IMR-90 (cell line): ENCODE data around the gene IHH. TPM values are rescaled to one million over a fixed set of nuclear protein-coding genes. Genes with fewer than 3 reads are reported as not detected.

Source experiments
- ATAC-seq: fragments of 200-7000 bp; cut with Tn5 transposase; 2 replicates; pipeline ENCODE4 v1.9.1; 2020; ENCODE audit warnings: low read depth, mild to moderate bottlenecking, moderate library complexity
- BruUV-seq: library from RNA; stranded (reverse); fragments of 400-500 nt; replicated peaks from 2 replicates; lab custom pipeline; 2021; lab: Mats Ljungman, UMichigan
- CTCF ChIA-PET: fragments of 300-600 bp; formaldehyde crosslinking; extraction: SDS; loops from one replicate; lab custom pipeline; 2021; ENCODE audit warnings: antibody characterized with exemption; lab: Yijun Ruan, JAX
- POLR2A ChIA-PET: fragments of 300-600 bp; sonication (Branson Sonifier 250); formaldehyde crosslinking; loops from one replicate; lab custom pipeline; 2022; ENCODE audit warnings: antibody characterized with exemption; ENCODE audit not compliant: unreplicated experiment; lab: Charles Lee
- DNase-seq: peaks from one replicate; pipeline ENCODE4 v3.0.0; 2013
- H2AFZ ChIP-seq: replicated peaks from 2 replicates; pipeline ENCODE3; 2013; ENCODE audit warnings: low read length, mild to moderate bottlenecking; ENCODE audit not compliant: poor library complexity
- H2AK5ac ChIP-seq: 2 replicates; pipeline ENCODE4 v1.6.1; 2013; ENCODE audit warnings: low read depth, low read length, inconsistent platforms
- H2AK9ac ChIP-seq: replicated peaks from 2 replicates; pipeline ENCODE3; 2013; ENCODE audit warnings: mild to moderate bottlenecking, low read depth, low read length, moderate library complexity; ENCODE audit not compliant: poor library complexity
- H2BK120ac ChIP-seq: 2 replicates; pipeline ENCODE4 v1.6.1; 2013; ENCODE audit warnings: low read depth, low read length, inconsistent platforms
- H2BK15ac ChIP-seq: 3 replicates; pipeline ENCODE4 v1.6.1; 2013; ENCODE audit warnings: low read depth, low read length, inconsistent platforms
- H2BK20ac ChIP-seq: 2 replicates; pipeline ENCODE4 v1.6.1; 2013; ENCODE audit warnings: low read depth, mild to moderate bottlenecking, inconsistent platforms, low read length, moderate library complexity
- H2BK5ac ChIP-seq: 2 replicates; pipeline ENCODE4 v1.6.1; 2013; ENCODE audit warnings: mild to moderate bottlenecking, low read depth, low read length, inconsistent platforms; ENCODE audit not compliant: poor library complexity, severe bottlenecking
- H3K14ac ChIP-seq: replicated peaks from 2 replicates; pipeline ENCODE4 v1.6.1; 2013; ENCODE audit warnings: low read depth, low read length, inconsistent platforms
- H3K18ac ChIP-seq: 2 replicates; pipeline ENCODE4 v1.6.1; 2013; ENCODE audit warnings: low read depth, low read length, control low read depth
- H3K23ac ChIP-seq: 2 replicates; pipeline ENCODE4 v1.6.1; 2013; ENCODE audit warnings: low read depth, low read length, inconsistent platforms
- H3K27ac ChIP-seq: 2 replicates; pipeline ENCODE4 v1.5.1; 2013; ENCODE audit warnings: mild to moderate bottlenecking, control low read depth, low read length; ENCODE audit not compliant: insufficient read depth
- H3K27me3 ChIP-seq: 2 replicates; pipeline ENCODE4 v1.6.1; 2013; ENCODE audit warnings: low read length; ENCODE audit not compliant: control insufficient read depth, insufficient read depth
- H3K36me3 ChIP-seq: 2 replicates; pipeline ENCODE4 v1.6.1; 2013; ENCODE audit warnings: low read length, mixed read lengths; ENCODE audit not compliant: control insufficient read depth, insufficient read depth
- H3K4ac ChIP-seq: 2 replicates; pipeline ENCODE4 v1.6.1; 2013; ENCODE audit warnings: low read depth, low read length, inconsistent platforms
- H3K4me1 ChIP-seq: 2 replicates; pipeline ENCODE4 v1.6.1; 2013; ENCODE audit warnings: low read length, mixed read lengths; ENCODE audit not compliant: control insufficient read depth, insufficient read depth
- H3K4me2 ChIP-seq: 2 replicates; pipeline ENCODE4 v1.6.1; 2013; ENCODE audit warnings: low read depth, mild to moderate bottlenecking, control low read depth, low read length, moderate library complexity
- H3K4me3 ChIP-seq: 2 replicates; pipeline ENCODE4 v1.5.1; 2013; ENCODE audit warnings: low read depth, mild to moderate bottlenecking, control low read depth, low read length, moderate library complexity; ENCODE audit not compliant: insufficient read depth
- H3K56ac ChIP-seq: 2 replicates; pipeline ENCODE4 v1.6.1; 2013; ENCODE audit warnings: low read length, inconsistent platforms; ENCODE audit not compliant: insufficient read depth; ENCODE audit errors: extremely low read depth
- H3K79me1 ChIP-seq, 2 experiments: 2 replicates each; pipeline ENCODE4 v1.6.1; 2013; ENCODE audit warnings: low read length in 2 of 2, inconsistent platforms in 1 of 2, low read depth in 1 of 2
- H3K9ac ChIP-seq: 2 replicates; pipeline ENCODE4 v1.6.1; 2013; ENCODE audit warnings: low read depth, low read length, control low read depth
- H3K9me1 ChIP-seq: 2 replicates; pipeline ENCODE4 v1.6.1; 2013; ENCODE audit warnings: low read length, inconsistent platforms; ENCODE audit not compliant: insufficient read depth
- H3K9me3 ChIP-seq: 2 replicates; pipeline ENCODE4 v1.6.1; 2013; ENCODE audit warnings: low read length; ENCODE audit not compliant: control insufficient read depth, insufficient read depth
- H4K20me1 ChIP-seq: 2 replicates; pipeline ENCODE4 v1.6.1; 2013; ENCODE audit warnings: low read length, inconsistent platforms; ENCODE audit not compliant: insufficient read depth
- H4K5ac ChIP-seq: 2 replicates; pipeline ENCODE4 v1.6.1; 2013; ENCODE audit warnings: mild to moderate bottlenecking, low read depth, low read length, control low read depth
- H4K8ac ChIP-seq, 2 experiments: 2 replicates each; pipeline ENCODE4 v1.6.1; 2013; ENCODE audit warnings: low read depth in 2 of 2, low read length in 2 of 2, control low read depth in 1 of 2, inconsistent platforms in 1 of 2
- H4K91ac ChIP-seq: 2 replicates; pipeline ENCODE4 v1.6.1; 2013; ENCODE audit warnings: low read depth, low read length, inconsistent platforms; ENCODE audit not compliant: insufficient read depth
- BHLHE40 ChIP-seq: fragments of 150-350 bp; IDR thresholded peaks from 2 replicates; pipeline ENCODE4 v1.6.1; 2016; ENCODE audit warnings: mild to moderate bottlenecking, low read depth, low read length
- CEBPB ChIP-seq: IDR thresholded peaks from 2 replicates; pipeline ENCODE4 v1.6.1; 2012; ENCODE audit warnings: low read depth, low read length, improper control_type of control experiment
- CHD1 ChIP-seq: IDR thresholded peaks from 2 replicates; pipeline ENCODE4 v1.6.1; 2012; ENCODE audit warnings: low read depth, low read length, improper control_type of control experiment
- NFE2L2 ChIP-seq: fragments of 150-350 bp; IDR thresholded peaks from 2 replicates; pipeline ENCODE4 v1.6.1; 2016; ENCODE audit warnings: low read depth, mild to moderate bottlenecking, low read length
- POLR2A ChIP-seq: IDR thresholded peaks from 2 replicates; pipeline ENCODE4 v1.6.1; 2012; ENCODE audit warnings: mild to moderate bottlenecking, low read depth, low read length
- RFX5 ChIP-seq: IDR thresholded peaks from 2 replicates; pipeline ENCODE4 v1.8.0; 2012; ENCODE audit warnings: low read depth, mild to moderate bottlenecking, low read length, moderate library complexity
- SMC3 ChIP-seq: fragments of 150-350 bp; IDR thresholded peaks from 2 replicates; pipeline ENCODE4 v1.6.1; 2016; ENCODE audit warnings: low read depth, mild to moderate bottlenecking, antibody characterized with exemption, low read length, moderate library complexity
- WGBS, 2 experiments: methylation state at CpG; one replicate each; pipeline versions ENCODE4 v1.1.5 to v1.1.7; 2013; ENCODE audit warnings: missing lambda C conversion rate in 2 of 2; ENCODE audit not compliant: insufficient read length in 1 of 2; ENCODE audit errors: extremely low coverage in 2 of 2; 5-methylcytosine and 5-hydroxymethylcytosine counted together
- dilution Hi-C: fragments of 300-500 bp; cut with HindIII; formaldehyde crosslinking; loops from one replicate; pipeline ENCODE4 v1.14.3; 2018; ENCODE audit warnings: low sequenced_read_pairs; ENCODE audit not compliant: unreplicated experiment
- in situ Hi-C: fragments of 300-500 bp; cut with MboI; formaldehyde crosslinking; loops from 3 replicates; pipeline ENCODE4 v1.14.3; 2019; ENCODE audit warnings: low sequenced_read_pairs, inconsistent platforms, mixed read lengths
- intact Hi-C: fragments of 100-400 bp; cut with micrococcal nuclease; formaldehyde crosslinking; loops from 2 replicates; pipeline ENCODE4 v1.10.0; 2022
- polyA plus RNA-seq, 3 experiments: library from polyadenylated mRNA; depleted of rRNA; stranded (reverse); fragments of >200 nt; gene quantifications; 2 replicates each; pipeline ENCODE4 v1.2.3, GENCODE V29; 2012; ENCODE audit warnings: low replicate concordance in 1 of 3
- total RNA-seq: library from RNA; depleted of rRNA; stranded (reverse); fragments of >200 nt; gene quantifications from 2 replicates; pipeline ENCODE4 v1.2.3, GENCODE V29; 2012

IHH gene
- total and polyA plus RNA-seq, 2 of the 4 experiments (the other 2 are of a cell fraction): not detected

DNA sequence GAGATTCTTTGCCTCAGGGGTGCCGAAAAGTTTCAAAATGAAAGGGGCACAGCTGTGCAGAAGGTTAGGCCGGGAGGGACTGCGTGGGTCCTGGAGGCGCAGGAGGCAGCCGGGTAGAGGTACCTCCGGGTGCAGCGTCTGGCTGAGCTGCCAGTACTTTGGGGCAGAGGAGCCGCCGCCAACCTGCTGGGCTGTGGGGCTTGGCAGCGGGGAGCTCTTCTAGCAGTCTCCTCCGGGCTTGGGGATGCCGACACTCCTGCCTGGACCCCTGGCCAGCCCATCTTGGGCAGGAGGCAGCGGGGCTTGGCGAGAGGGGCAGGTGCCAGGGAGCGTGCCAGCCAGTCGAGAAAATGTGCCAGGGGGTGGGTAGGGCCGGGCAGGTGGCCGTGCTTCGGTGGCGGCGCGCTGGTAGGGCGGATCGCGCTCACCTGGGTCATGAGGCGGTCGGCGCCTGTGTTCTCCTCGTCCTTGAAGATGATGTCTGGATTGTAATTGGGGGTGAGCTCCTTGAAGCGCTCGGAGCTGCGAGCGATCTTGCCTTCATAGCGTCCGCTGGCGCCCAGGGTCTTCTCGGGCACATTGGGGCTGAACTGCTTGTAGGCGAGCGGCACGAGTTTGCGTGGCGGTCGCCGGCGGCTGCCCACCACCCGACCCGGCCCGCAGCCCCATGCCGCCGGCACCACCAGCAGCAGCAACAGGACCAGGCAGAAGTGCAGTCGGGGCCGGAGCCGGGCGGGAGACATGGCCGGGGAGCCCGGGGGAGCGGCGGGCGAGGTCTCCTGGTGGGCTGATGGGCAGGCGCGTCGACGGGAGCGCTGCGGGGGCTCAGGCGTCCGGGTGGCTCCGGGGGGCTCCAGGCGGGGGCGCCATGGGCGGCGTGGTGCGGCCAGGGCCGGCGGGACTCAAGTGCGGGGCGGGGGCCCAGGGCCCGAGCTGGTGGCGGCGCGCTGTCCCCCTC lies 717 bp downstream of the IHH start:
- BruUV-seq: no TSS peak
- 6% methylated on average over 23 of the region's 81 CpGs; no CpG with 5 or more reads in 1 of the 2 experiments for WGBS, 2 experiments

More for the DNA sequence above, 717 bp downstream of the IHH start:
- Histone ChIP-seq H2BK120ac (no peak overlapping the region), H4K20me1 (no peaks in the 10 kb centered on the region), H2BK5ac (no peak overlapping the region), H3K4me3 (no peak overlapping the region), H3K27me3 (peaks cover 89% of the 10 kb centered on the region), H3K18ac (no peak overlapping the region), H2AK5ac (no peak overlapping the region), H2AK9ac (peak overlapping the region; percentile 38), H3K36me3 (no peaks in the 10 kb centered on the region), H3K9me3 (no peaks in the 10 kb centered on the region), H2BK20ac (no peak overlapping the region), H3K4me2 (no peak overlapping the region; the same call in 1 of the 2 replicates), H3K79me1 (no peaks in the 10 kb centered on the region), H3K23ac (no peak overlapping the region), H4K5ac (no peak overlapping the region), H4K8ac (no peak overlapping the region), H3K27ac (no peak overlapping the region), H3K4me1 (peaks cover 6% of the 10 kb centered on the region; the same call in 1 of the 2 replicates), H3K4ac (no peak overlapping the region), H3K56ac (no peak overlapping the region), H3K14ac (no peak overlapping the region), H3K9me1 (no peaks in the 10 kb centered on the region), H2AFZ (peak overlapping the region; percentile 47), H2BK15ac (no peak overlapping the region), H4K91ac (no peak overlapping the region), H3K9ac (no peak overlapping the region)
- TF ChIP-seq RFX5 (no peak), CEBPB (no peak), CHD1 (no peak), BHLHE40 (no peak), SMC3 (no peak), NFE2L2 (no peak), POLR2A (no peak)
- ChIA-PET POLR2A (no interaction called here), CTCF (interaction anchor here (1.0 to 2.2 kb wide), 5 partner anchors 44 to 98 kb away, joined by 3 to 12 read pairs (median 6); no protein-coding TSS in a partner anchor)
- no peak for DNase-seq
- dilution Hi-C loops: no loop called here
- intact Hi-C loops: loop anchor here (5.0 kb wide), 1 partner anchor 237 kb away; no protein-coding TSS in a partner anchor
- ATAC-seq: no peak
- in situ Hi-C loops: loop anchor here (5.0 kb wide), 1 partner anchor 92 kb away; no protein-coding TSS in a partner anchor
